Measurements from ENCODE around the gene SYT1.

Gene SYT1

GRCh38 chr12:79098530-79098929 is 234.0 kb downstream of the SYT1 start:
- H3K27ac ChIP-seq (ENCODE audit: low read depth, low read length) = no peak overlapping the region
- no peak overlapping the region for H3K4me3 ChIP-seq (ENCODE audit: low read length)
- H3K4me1 ChIP-seq (ENCODE audit: insufficient read depth, low read length) = no peaks in the 10 kb centered on the region
- H3K9me3 ChIP-seq (ENCODE audit: insufficient read depth, low read depth, low read length) = no peaks in the 10 kb centered on the region
- WGBS = 85% methylated on average over 3 of the region's 3 CpGs
- no peaks in the 10 kb centered on the region for H3K36me3 ChIP-seq (ENCODE audit: insufficient read depth, low read length)
- no peak overlapping the region for H3K9ac ChIP-seq (ENCODE audit: low read depth, low read length)
- H3K27me3 ChIP-seq (ENCODE audit: insufficient read depth, low read length) = no peaks in the 10 kb centered on the region

GRCh38 chr12:79108962-79109361 is 244.4 kb downstream of the SYT1 start:
- Histone ChIP-seq H3K9me3 (ENCODE audit: insufficient read depth, low read depth, low read length) (no peaks in the 10 kb centered on the region), H3K27me3 (ENCODE audit: insufficient read depth, low read length) (no peaks in the 10 kb centered on the region), H3K9ac (ENCODE audit: low read depth, low read length) (no peak overlapping the region), H3K36me3 (ENCODE audit: insufficient read depth, low read length) (no peaks in the 10 kb centered on the region), H3K4me3 (ENCODE audit: low read length) (no peak overlapping the region), H3K27ac (ENCODE audit: low read depth, low read length) (no peak overlapping the region), H3K4me1 (ENCODE audit: insufficient read depth, low read length) (peaks cover 3% of the 10 kb centered on the region; the same call in 1 of the 2 replicates)
- WGBS = 99% methylated on average over 2 of the region's 2 CpGs

- Histone ChIP-seq H3K4me3 (ENCODE audit: low read length) (no peak overlapping the region), H3K9me3 (ENCODE audit: insufficient read depth, low read depth, low read length) (no peaks in the 10 kb centered on the region)
These were observed 250.3 kb downstream of the SYT1 start for GRCh38 chr12:79114896-79115295.

DNA sequence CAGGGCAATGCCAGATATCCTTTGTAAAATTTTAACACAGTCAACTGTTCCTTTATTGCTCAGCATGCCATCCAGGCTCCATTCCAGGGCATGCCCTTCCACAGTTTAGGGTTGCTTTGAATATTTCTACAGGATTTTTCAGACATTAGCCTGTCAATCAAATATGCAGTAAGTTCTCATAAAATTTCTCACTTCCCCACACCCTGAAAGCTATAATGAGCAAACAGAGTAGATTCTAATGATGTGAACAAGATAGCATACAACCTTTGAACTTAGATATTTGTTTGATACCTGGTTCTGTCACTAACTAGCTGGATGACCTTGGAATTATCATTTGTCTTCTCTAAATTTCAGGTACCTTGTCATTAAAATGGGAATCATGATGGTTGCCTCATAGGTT is 251.2 kb downstream of the SYT1 start:
- no peak overlapping the region for H3K9ac ChIP-seq (ENCODE audit: low read depth, low read length)
- no peaks in the 10 kb centered on the region for H3K9me3 ChIP-seq (ENCODE audit: insufficient read depth, low read depth, low read length)
- no peaks in the 10 kb centered on the region for H3K27me3 ChIP-seq (ENCODE audit: insufficient read depth, low read length)
- H3K4me3 ChIP-seq (ENCODE audit: low read length) = no peak overlapping the region
- no peaks in the 10 kb centered on the region for H3K36me3 ChIP-seq (ENCODE audit: insufficient read depth, low read length)
- no peak overlapping the region for H3K27ac ChIP-seq (ENCODE audit: low read depth, low read length)
- H3K4me1 ChIP-seq (ENCODE audit: insufficient read depth, low read length) = peaks cover 14% of the 10 kb centered on the region

More at GRCh38 chr12:79114896-79115295, 250.3 kb downstream of the SYT1 start:
- no peaks in the 10 kb centered on the region for H3K27me3 ChIP-seq (ENCODE audit: insufficient read depth, low read length)
- no peak overlapping the region for H3K27ac ChIP-seq (ENCODE audit: low read depth, low read length)
- peaks cover 9% of the 10 kb centered on the region for H3K4me1 ChIP-seq (ENCODE audit: insufficient read depth, low read length)
- no peak overlapping the region for H3K9ac ChIP-seq (ENCODE audit: low read depth, low read length)
- H3K36me3 ChIP-seq (ENCODE audit: insufficient read depth, low read length) = no peaks in the 10 kb centered on the region

DNA sequence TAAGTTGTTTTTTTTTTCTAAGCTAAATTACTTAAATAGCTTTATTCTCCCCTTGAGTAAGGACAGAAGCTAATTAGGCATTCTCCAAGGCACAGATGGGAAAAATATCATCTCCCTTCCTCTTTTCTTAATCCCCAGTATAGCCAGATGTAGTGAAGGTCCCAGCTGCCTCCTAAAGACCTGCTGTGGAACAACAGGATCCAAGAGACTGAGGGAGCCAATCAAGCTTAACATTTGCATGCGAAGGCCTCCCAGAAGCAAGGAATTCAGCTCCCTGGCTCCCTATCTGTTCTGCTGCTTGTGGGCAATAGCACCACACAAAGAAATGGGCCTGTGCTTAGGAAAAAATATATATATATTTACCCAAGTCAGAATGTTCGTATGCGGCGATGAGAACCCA is 255.2 kb downstream of the SYT1 start:
- Histone ChIP-seq H3K27ac (ENCODE audit: low read depth, low read length) (no peak overlapping the region), H3K36me3 (ENCODE audit: insufficient read depth, low read length) (no peaks in the 10 kb centered on the region), H3K4me1 (ENCODE audit: insufficient read depth, low read length) (peaks cover 10% of the 10 kb centered on the region), H3K9me3 (ENCODE audit: insufficient read depth, low read depth, low read length) (no peaks in the 10 kb centered on the region), H3K27me3 (ENCODE audit: insufficient read depth, low read length) (no peaks in the 10 kb centered on the region), H3K4me3 (ENCODE audit: low read length) (no peak overlapping the region), H3K9ac (ENCODE audit: low read depth, low read length) (no peak overlapping the region)
- WGBS = 10% methylated on average over 1 of the region's 4 CpGs

- H3K27me3 ChIP-seq (ENCODE audit: insufficient read depth, low read length) = no peaks in the 10 kb centered on the region
- no peak overlapping the region for H3K9ac ChIP-seq (ENCODE audit: low read depth, low read length)
- 82% methylated on average over 3 of the region's 3 CpGs for WGBS
- peaks cover 10% of the 10 kb centered on the region for H3K4me1 ChIP-seq (ENCODE audit: insufficient read depth, low read length)
- no peak overlapping the region for H3K27ac ChIP-seq (ENCODE audit: low read depth, low read length)
- no peak overlapping the region for H3K4me3 ChIP-seq (ENCODE audit: low read length)
- H3K36me3 ChIP-seq (ENCODE audit: insufficient read depth, low read length) = no peaks in the 10 kb centered on the region
- no peaks in the 10 kb centered on the region for H3K9me3 ChIP-seq (ENCODE audit: insufficient read depth, low read depth, low read length)
These were observed 256.9 kb downstream of the SYT1 start for GRCh38 chr12:79121486-79121885.

GRCh38 chr12:79124385-79124784 is 259.8 kb downstream of the SYT1 start:
- H3K4me3 ChIP-seq (ENCODE audit: low read length) = no peak overlapping the region
- H3K36me3 ChIP-seq (ENCODE audit: insufficient read depth, low read length) = no peaks in the 10 kb centered on the region
- H3K4me1 ChIP-seq (ENCODE audit: insufficient read depth, low read length) = peaks cover 8% of the 10 kb centered on the region
- no peaks in the 10 kb centered on the region for H3K9me3 ChIP-seq (ENCODE audit: insufficient read depth, low read depth, low read length)
- no peaks in the 10 kb centered on the region for H3K27me3 ChIP-seq (ENCODE audit: insufficient read depth, low read length)
- no peak overlapping the region for H3K27ac ChIP-seq (ENCODE audit: low read depth, low read length)
- H3K9ac ChIP-seq (ENCODE audit: low read depth, low read length) = no peak overlapping the region
- WGBS = 90% methylated on average over 2 of the region's 5 CpGs

DNA sequence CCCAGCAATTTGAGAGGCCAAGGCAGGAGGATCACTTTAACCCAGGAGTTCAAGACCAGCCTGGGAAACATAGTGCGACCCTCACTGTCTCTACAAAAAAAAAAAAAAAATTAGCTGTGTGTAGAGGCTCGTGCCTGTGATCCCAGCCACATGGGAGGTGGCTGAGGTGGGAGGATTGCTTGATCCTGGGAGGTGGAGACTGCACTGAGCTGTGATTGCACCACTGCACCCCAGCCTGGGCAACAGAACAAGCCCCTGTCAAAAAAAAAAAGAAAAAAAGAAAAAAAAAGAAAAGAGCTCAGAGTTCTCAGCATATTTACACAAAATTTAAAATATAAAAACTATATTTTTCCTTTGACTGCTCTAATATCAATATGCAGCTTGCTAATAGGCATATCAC is 260.8 kb downstream of the SYT1 start:
- no peak overlapping the region for H3K9ac ChIP-seq (ENCODE audit: low read depth, low read length)
- WGBS = 54% methylated on average over 1 of the region's 2 CpGs
- H3K27me3 ChIP-seq (ENCODE audit: insufficient read depth, low read length) = no peaks in the 10 kb centered on the region
- H3K4me3 ChIP-seq (ENCODE audit: low read length) = no peak overlapping the region
- no peaks in the 10 kb centered on the region for H3K36me3 ChIP-seq (ENCODE audit: insufficient read depth, low read length)
- H3K9me3 ChIP-seq (ENCODE audit: insufficient read depth, low read depth, low read length) = no peaks in the 10 kb centered on the region
- H3K4me1 ChIP-seq (ENCODE audit: insufficient read depth, low read length) = 0 out of 2 replicates have a peak, but pooled peaks cover under 1% of the 10 kb centered on the region
- no peak overlapping the region for H3K27ac ChIP-seq (ENCODE audit: low read depth, low read length)

GRCh38 chr12:79127271-79127751 is 262.7 kb downstream of the SYT1 start:
- 94% methylated on average over 3 of the region's 3 CpGs for WGBS
- no peaks in the 10 kb centered on the region for H3K9me3 ChIP-seq (ENCODE audit: insufficient read depth, low read depth, low read length)
- no peaks in the 10 kb centered on the region for H3K4me1 ChIP-seq (ENCODE audit: insufficient read depth, low read length)
- H3K9ac ChIP-seq (ENCODE audit: low read depth, low read length) = no peak overlapping the region
- H3K27ac ChIP-seq (ENCODE audit: low read depth, low read length) = no peak overlapping the region
- H3K36me3 ChIP-seq (ENCODE audit: insufficient read depth, low read length) = no peaks in the 10 kb centered on the region
- no peak overlapping the region for H3K4me3 ChIP-seq (ENCODE audit: low read length)
- no peaks in the 10 kb centered on the region for H3K27me3 ChIP-seq (ENCODE audit: insufficient read depth, low read length)

DNA sequence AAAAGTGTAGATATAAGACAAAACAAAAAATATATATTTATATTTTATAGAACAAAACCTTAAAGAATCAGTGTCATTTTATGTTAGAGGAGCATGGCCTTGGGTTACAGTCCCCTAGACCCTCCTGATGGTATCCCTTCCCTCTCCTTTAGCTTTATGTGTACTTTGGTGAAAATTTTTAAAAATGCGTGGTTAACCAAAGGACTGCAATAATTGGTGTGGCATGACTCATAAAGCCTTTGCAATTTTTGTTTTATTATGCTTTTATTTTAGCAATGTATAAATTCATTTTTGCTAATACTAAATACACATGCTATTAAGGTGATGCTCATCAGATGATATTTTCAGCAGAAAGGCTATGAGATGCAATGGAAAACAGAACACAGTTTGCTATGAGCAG is 264.4 kb downstream of the SYT1 start:
- Histone ChIP-seq H3K9ac (ENCODE audit: low read depth, low read length) (no peak overlapping the region), H3K27ac (ENCODE audit: low read depth, low read length) (no peak overlapping the region), H3K4me3 (ENCODE audit: low read length) (no peak overlapping the region), H3K9me3 (ENCODE audit: insufficient read depth, low read depth, low read length) (no peaks in the 10 kb centered on the region), H3K4me1 (ENCODE audit: insufficient read depth, low read length) (no peaks in the 10 kb centered on the region), H3K27me3 (ENCODE audit: insufficient read depth, low read length) (no peaks in the 10 kb centered on the region), H3K36me3 (ENCODE audit: insufficient read depth, low read length) (no peaks in the 10 kb centered on the region)
- WGBS = 80% methylated on average over 1 of the region's 1 CpG

DNA sequence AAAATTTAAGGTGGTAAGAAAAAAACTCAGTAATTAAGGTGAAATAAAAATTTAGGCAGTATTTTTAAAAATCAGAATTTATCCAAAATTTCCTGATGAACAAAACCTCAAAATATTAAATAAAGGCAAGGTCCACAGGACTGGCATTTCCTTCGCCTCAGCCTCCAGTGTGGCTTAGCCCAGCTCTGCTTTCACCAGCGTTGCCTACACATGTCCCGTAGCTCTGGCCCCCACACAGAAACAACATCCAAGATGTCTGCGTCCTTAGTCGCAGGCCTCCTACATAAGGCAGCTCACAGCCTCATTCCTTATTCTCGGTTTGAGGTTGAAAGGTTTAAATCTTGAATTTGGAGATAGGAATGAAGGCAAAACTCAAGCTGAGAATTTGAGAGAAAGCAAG is 274.3 kb downstream of the SYT1 start:
- H3K4me3 ChIP-seq (ENCODE audit: low read length) = no peak overlapping the region
- 96% methylated on average over 6 of the region's 6 CpGs for WGBS
- H3K9ac ChIP-seq (ENCODE audit: low read depth, low read length) = no peak overlapping the region
- no peaks in the 10 kb centered on the region for H3K36me3 ChIP-seq (ENCODE audit: insufficient read depth, low read length)
- H3K9me3 ChIP-seq (ENCODE audit: insufficient read depth, low read depth, low read length) = no peaks in the 10 kb centered on the region
- no peaks in the 10 kb centered on the region for H3K4me1 ChIP-seq (ENCODE audit: insufficient read depth, low read length)
- no peak overlapping the region for H3K27ac ChIP-seq (ENCODE audit: low read depth, low read length)
- no peaks in the 10 kb centered on the region for H3K27me3 ChIP-seq (ENCODE audit: insufficient read depth, low read length)

- H3K27ac ChIP-seq (ENCODE audit: low read depth, low read length) = no peak overlapping the region
- no peak overlapping the region for H3K9ac ChIP-seq (ENCODE audit: low read depth, low read length)
- H3K4me1 ChIP-seq (ENCODE audit: insufficient read depth, low read length) = no peaks in the 10 kb centered on the region
- WGBS = 92% methylated on average over 1 of the region's 1 CpG
- H3K27me3 ChIP-seq (ENCODE audit: insufficient read depth, low read length) = no peaks in the 10 kb centered on the region
- H3K36me3 ChIP-seq (ENCODE audit: insufficient read depth, low read length) = no peaks in the 10 kb centered on the region
- H3K9me3 ChIP-seq (ENCODE audit: insufficient read depth, low read depth, low read length) = no peaks in the 10 kb centered on the region
- no peak overlapping the region for H3K4me3 ChIP-seq (ENCODE audit: low read length)
These were observed 276.1 kb downstream of the SYT1 start for GRCh38 chr12:79140711-79141110.
